Stimulated activated CD4-positive, alpha-beta T cell treated with anti-CD3 and anti-CD28 coated beads, TNF-alpha, amount 100 ng/mL, for 48 hours (primary cell): Measurements from ENCODE around the gene ECE1.
A peak's percentile ranks its signal among the peaks of the same experiment; 100 is the strongest.

Experiments
- DNase-seq, 3 donors: peaks; one replicate each; pipeline ENCODE4 v3.0.0-alpha.2; 2020; ENCODE audit warnings: low read depth in 3 of 3

The ECE1 gene

GRCh38 chr1:21255284-21255942, 34.9 kb downstream of the ECE1 start:
- peak; percentile 61 to 79 (median 75) for DNase-seq

GRCh38 chr1:21254335-21254951, 35.8 kb downstream of the ECE1 start:
- no peak for DNase-seq

GRCh38 chr1:21251773-21252471, 38.3 kb downstream of the ECE1 start:
- DNase-seq, result peak in 1 of 3 donors; percentile 29

- DNase-seq, result no peak
Measured at GRCh38 chr1:21249940-21250493, 40.2 kb downstream of the ECE1 start.

- no peak for DNase-seq
Measured at GRCh38 chr1:21247892-21248715, 42.2 kb downstream of the ECE1 start.

- no peak for DNase-seq
Measured at GRCh38 chr1:21246905-21247642, 43.2 kb downstream of the ECE1 start.

- DNase-seq, result no peak
Measured at GRCh38 chr1:21245688-21246229, 44.5 kb downstream of the ECE1 start.

- no peak for DNase-seq
Measured at GRCh38 chr1:21244986-21245687, 45.1 kb downstream of the ECE1 start.

GRCh38 chr1:21244154-21244553, 46.1 kb downstream of the ECE1 start:
- DNase-seq, result no peak

GRCh38 chr1:21242846-21243245, 47.4 kb downstream of the ECE1 start:
- no peak for DNase-seq

GRCh38 chr1:21241771-21242581, 48.3 kb downstream of the ECE1 start:
- no peak for DNase-seq

- no peak for DNase-seq
Measured at GRCh38 chr1:21240706-21241105, 49.6 kb downstream of the ECE1 start.

GRCh38 chr1:21239221-21239620, 51.0 kb downstream of the ECE1 start:
- no peak for DNase-seq

- DNase-seq, result no peak
Measured at GRCh38 chr1:21238141-21238800, 52.0 kb downstream of the ECE1 start.

GRCh38 chr1:21237446-21238088, 52.7 kb downstream of the ECE1 start:
- no peak for DNase-seq

- no peak for DNase-seq
Measured at GRCh38 chr1:21236178-21236577, 54.1 kb downstream of the ECE1 start.

GRCh38 chr1:21234779-21235178, 55.5 kb downstream of the ECE1 start:
- DNase-seq, result no peak

GRCh38 chr1:21233490-21233889, 56.8 kb downstream of the ECE1 start:
- DNase-seq, result no peak
